BLaER1 treated with 17β-estradiol and CSF1 and Interleukin-3, amounts not matched to agents 10 nM and 100 nM (cell line): ENCODE results near the gene TEX36.
"Not testable (repeated sequence)": the region's sequence is repeated elsewhere in the genome, so short reads cannot be mapped to it uniquely, and the experiment has no call there.

ENCODE experiments used
- H3K27ac ChIP-seq, 11 experiments: shearing (Covaris generic); formaldehyde crosslinking; 2 replicates each; pipeline ENCODE4 v1.8.1; 2022
- H3K27me3 ChIP-seq, 11 experiments: shearing (Covaris generic); formaldehyde crosslinking; 2 replicates each; pipeline ENCODE4 v1.8.1; 2022
- H3K36me3 ChIP-seq, 11 experiments: shearing (Covaris generic); formaldehyde crosslinking; 2 replicates each; pipeline ENCODE4 v1.8.1; 2022
- H3K4me1 ChIP-seq, 10 experiments: shearing (Covaris generic); formaldehyde crosslinking; 2 replicates each; pipeline ENCODE4 v1.8.1; 2022
- H3K4me2 ChIP-seq, 11 experiments: shearing (Covaris generic); formaldehyde crosslinking; 2 replicates each; pipeline ENCODE4 v1.8.1; 2022
- H3K4me3 ChIP-seq, 10 experiments: shearing (Covaris generic); formaldehyde crosslinking; 2 replicates each; pipeline ENCODE4 v1.8.1; 2022
- H3K9ac ChIP-seq, 11 experiments: shearing (Covaris generic); formaldehyde crosslinking; 2 replicates each; pipeline ENCODE4 v1.8.1; 2022
- H3K9me3 ChIP-seq, 11 experiments: shearing (Covaris generic); formaldehyde crosslinking; replicated peaks in 1 of 11; 2 replicates each; pipeline ENCODE4 v1.8.1; 2022
- H4K20me1 ChIP-seq, 11 experiments: shearing (Covaris generic); formaldehyde crosslinking; 2 replicates each; pipeline ENCODE4 v1.8.1; 2022
- Cebpa-rat ChIP-seq, 11 experiments: shearing (Covaris generic); IDR thresholded peaks; 2 replicates each; pipeline ENCODE4 v1.8.1; 2022

TEX36 gene

GRCh38 chr10:125683063-125683462, at the start of gene TEX36:
TSS of gene TEX36 (minus strand) at chr10:125683163. CDS start at chr10:125682989, 174 bp downstream.
- no peaks in the 10 kb centered on the region for H3K36me3 ChIP-seq
- no peak within 1 kb of the TSS for H3K9ac ChIP-seq
- H3K27me3 ChIP-seq = no peaks in the 10 kb centered on the region
- peak within 1 kb of the TSS in 7 of 11 experiments; percentile 45 to 71 (median 57); a peak in 12 of 22 replicates for H3K4me2 ChIP-seq
- H3K4me1 ChIP-seq = peaks cover 12 to 22% (median 16%) of the 10 kb centered on the region in 10 experiments
- TF ChIP-seq Cebpa-rat (IDR thresholded peaks at IDR 0.05) = no peak
- peaks cover 8 to 18% (median 12%) of the 10 kb centered on the region in 11 experiments for H3K9me3 ChIP-seq
- H4K20me1 ChIP-seq = no peaks in the 10 kb centered on the region; a peak in 1 of 22 replicates
- H3K27ac ChIP-seq = peak within 1 kb of the TSS in 1 of 11 experiments; percentile 14; a peak in 1 of 22 replicates
- no peak within 1 kb of the TSS for H3K4me3 ChIP-seq

DNA sequence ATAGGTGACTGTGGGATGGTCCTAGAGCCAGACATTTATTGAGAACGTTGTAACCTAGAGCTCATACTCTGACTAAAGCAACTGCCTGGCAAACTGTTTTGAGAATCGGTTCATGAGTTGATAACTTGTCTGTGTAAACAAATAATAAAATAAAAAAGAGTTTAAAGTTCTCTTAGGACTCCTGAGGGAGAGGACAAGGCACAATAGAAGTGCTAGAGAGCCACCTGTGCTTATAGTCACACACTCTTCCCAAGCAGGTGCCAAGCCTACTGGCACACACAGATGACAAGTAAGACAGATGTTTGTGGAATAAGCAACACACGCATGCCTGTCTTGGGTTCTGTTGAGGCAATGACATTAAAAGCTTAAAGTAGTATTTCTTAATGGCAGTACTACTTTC, 44.5 kb upstream of the TEX36 start:
- TF ChIP-seq Cebpa-rat (IDR thresholded peaks at IDR 0.05) = no peak
- no peak overlapping the region for H3K27ac ChIP-seq
- H3K36me3 ChIP-seq = peaks cover 96 to 100% (median 99%) of the 10 kb centered on the region in 11 experiments

GRCh38 chr10:125726914-125727313, 44.0 kb upstream of the TEX36 start:
- H3K4me3 ChIP-seq = no peak overlapping the region
- H3K27me3 ChIP-seq = no peaks in the 10 kb centered on the region
- H3K9ac ChIP-seq = no peak overlapping the region
- TF ChIP-seq Cebpa-rat (IDR thresholded peaks at IDR 0.05) = no peak
- no peak overlapping the region for H3K27ac ChIP-seq
- peaks cover 0 to 8% (median 3%) of the 10 kb centered on the region in 10 experiments; a peak in 7 of 20 replicates for H3K4me1 ChIP-seq
- H3K9me3 ChIP-seq = no peaks in the 10 kb centered on the region
- H3K4me2 ChIP-seq = no peak overlapping the region
- H3K36me3 ChIP-seq = peaks cover 96 to 100% (median 99%) of the 10 kb centered on the region in 11 experiments
- H4K20me1 ChIP-seq = peaks cover 0 to 6% (median 0%) of the 10 kb centered on the region in 11 experiments; a peak in 1 of 22 replicates

More for the DNA sequence above, 44.5 kb upstream of the TEX36 start:
- Histone ChIP-seq H4K20me1 (peaks cover 0 to 1% (median 0%) of the 10 kb centered on the region in 11 experiments; a peak in 1 of 22 replicates), H3K4me2 (no peak overlapping the region), H3K4me1 (peaks cover 0 to 8% (median 7%) of the 10 kb centered on the region in 10 experiments; a peak in 7 of 20 replicates), H3K4me3 (no peak overlapping the region), H3K9ac (no peak overlapping the region), H3K9me3 (no peaks in the 10 kb centered on the region), H3K27me3 (no peaks in the 10 kb centered on the region)

- Histone ChIP-seq H3K9ac (0 out of 22 replicates have a peak overlapping the region, but pooled peaks of 1 of the 11 experiments have one; percentile 47), H3K27me3 (no peaks in the 10 kb centered on the region), H3K27ac (no peak overlapping the region), H3K4me1 (peaks cover 17 to 29% (median 24%) of the 10 kb centered on the region in 10 experiments), H3K4me2 (no peak overlapping the region), H3K36me3 (peaks cover 64 to 72% (median 68%) of the 10 kb centered on the region in 11 experiments), H4K20me1 (peaks cover 0 to 24% (median 0%) of the 10 kb centered on the region in 11 experiments; a peak in 3 of 22 replicates), H3K4me3 (no peak overlapping the region), H3K9me3 (peaks cover 0 to 2% (median under 1%) of the 10 kb centered on the region in 11 experiments; a peak in 10 of 22 replicates)
- no peak for TF ChIP-seq Cebpa-rat (IDR thresholded peaks at IDR 0.05)
Measured at GRCh38 chr10:125722811-125723210, 39.8 kb upstream of the TEX36 start.

GRCh38 chr10:125721035-125721434, 38.1 kb upstream of the TEX36 start:
- no peak for TF ChIP-seq Cebpa-rat (IDR thresholded peaks at IDR 0.05)
- H3K27me3 ChIP-seq = no peaks in the 10 kb centered on the region
- H3K4me1 ChIP-seq = peaks cover 17 to 29% (median 24%) of the 10 kb centered on the region in 10 experiments
- peaks cover 47 to 54% (median 50%) of the 10 kb centered on the region in 11 experiments for H3K36me3 ChIP-seq
- H3K27ac ChIP-seq = no peak overlapping the region; a peak in 1 of 22 replicates
- H3K4me3 ChIP-seq = peak overlapping the region in 8 of 10 experiments; percentile 88 to 100 (median 97); a peak in 11 of 20 replicates
- H3K4me2 ChIP-seq = peak overlapping the region; percentile 76 to 97 (median 95)
- peaks cover 0 to 24% (median 0%) of the 10 kb centered on the region in 11 experiments; a peak in 3 of 22 replicates for H4K20me1 ChIP-seq
- peak overlapping the region; percentile 4 to 99 (median 98); a peak in 13 of 22 replicates for H3K9ac ChIP-seq
- peaks cover 0 to 9% (median 5%) of the 10 kb centered on the region in 11 experiments; a peak in 14 of 22 replicates for H3K9me3 ChIP-seq

DNA sequence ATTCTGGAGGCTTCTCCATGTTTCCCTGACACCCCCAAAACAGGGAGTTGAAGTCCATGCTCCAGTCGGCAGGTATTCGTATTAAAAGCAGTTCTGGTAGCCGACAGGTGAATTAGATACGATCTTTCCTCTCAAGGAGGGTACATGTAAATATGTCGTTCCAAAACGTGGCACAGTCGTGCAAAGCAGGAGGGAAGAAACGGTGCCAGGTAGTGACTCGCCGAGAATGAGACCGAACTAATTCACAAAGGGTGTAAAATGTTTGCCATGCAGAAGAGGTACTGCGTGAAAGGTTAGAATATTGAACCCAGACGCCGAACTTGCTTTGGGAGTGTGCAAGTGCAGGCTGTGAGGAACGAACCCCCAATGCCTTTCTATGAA, 37.0 kb upstream of the TEX36 start:
- Histone ChIP-seq H4K20me1 (peaks cover 0 to 24% (median 0%) of the 10 kb centered on the region in 11 experiments; a peak in 3 of 22 replicates), H3K4me2 (peak overlapping the region; percentile 76 to 97 (median 95)), H3K9me3 (peaks cover 0 to 9% (median 8%) of the 10 kb centered on the region in 11 experiments; a peak in 14 of 22 replicates), H3K27ac (peak overlapping the region; percentile 91 to 98 (median 94)), H3K27me3 (no peaks in the 10 kb centered on the region), H3K4me1 (peaks cover 17 to 29% (median 24%) of the 10 kb centered on the region in 10 experiments), H3K9ac (peak overlapping the region; percentile 96 to 99 (median 98)), H3K4me3 (peak overlapping the region; percentile 88 to 100 (median 96)), H3K36me3 (peaks cover 38 to 44% (median 40%) of the 10 kb centered on the region in 11 experiments)
- TF ChIP-seq Cebpa-rat (IDR thresholded peaks at IDR 0.05) = no peak

DNA sequence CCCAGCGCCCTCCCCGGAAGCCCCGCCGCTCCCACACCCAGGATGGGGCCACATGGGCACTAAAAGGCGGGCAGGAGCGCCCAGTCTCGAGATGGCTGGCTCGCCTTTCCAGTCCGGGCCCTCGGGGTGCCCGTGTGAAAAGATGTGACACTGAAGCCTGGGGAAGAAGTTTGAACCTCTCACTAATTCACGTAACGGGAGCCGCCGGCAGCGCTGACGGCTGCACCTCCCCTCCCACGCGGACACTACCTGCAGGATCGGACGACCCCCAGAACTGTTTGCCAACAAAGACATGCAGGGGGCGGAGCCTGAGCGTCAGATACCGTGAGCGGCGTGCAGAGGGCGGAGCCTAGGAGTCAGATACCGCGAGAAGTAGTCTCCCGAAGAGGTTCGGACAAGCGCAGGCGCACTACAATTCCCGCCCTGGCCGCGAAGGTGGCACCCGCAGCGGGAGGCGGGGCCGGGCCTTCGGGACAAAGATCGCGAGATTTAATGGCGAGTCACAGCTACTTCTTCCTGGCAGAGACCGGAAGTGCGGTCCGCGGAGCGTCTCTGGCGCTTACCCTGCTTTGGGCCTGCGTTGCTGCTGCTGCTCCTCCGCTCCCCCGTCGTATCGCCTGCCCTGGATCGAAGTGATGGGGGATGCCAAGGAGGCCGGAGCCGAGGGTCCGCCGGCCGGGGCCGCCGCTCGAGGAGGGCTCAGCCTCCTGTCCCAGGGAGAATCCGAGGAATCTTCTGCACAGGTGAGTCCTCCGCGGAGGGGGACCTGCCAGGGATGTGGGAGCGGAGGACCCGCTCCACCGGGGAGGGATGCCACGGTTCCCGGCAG, 36.4 kb upstream of the TEX36 start, which contains the start of gene EDRF1:
EDRF1 (plus strand) TSS at position 537 of the 829 bp plus-strand sequence; CDS start at position 636, 99 bp downstream.
- no peak for TF ChIP-seq Cebpa-rat (IDR thresholded peaks at IDR 0.05)
- H3K27ac ChIP-seq = peak within 1 kb of the TSS; percentile 91 to 98 (median 94)
- peak within 1 kb of the TSS; percentile 88 to 100 (median 96) for H3K4me3 ChIP-seq
- peaks cover 32 to 38% (median 34%) of the 10 kb centered on the region in 11 experiments for H3K36me3 ChIP-seq
- H3K9me3 ChIP-seq = peaks cover 0 to 9% (median 8%) of the 10 kb centered on the region in 11 experiments; a peak in 14 of 22 replicates
- H3K4me1 ChIP-seq = peaks cover 17 to 29% (median 24%) of the 10 kb centered on the region in 10 experiments
- H3K4me2 ChIP-seq = peak within 1 kb of the TSS; percentile 76 to 97 (median 95)
- no peaks in the 10 kb centered on the region for H3K27me3 ChIP-seq
- H4K20me1 ChIP-seq = peaks cover 0 to 24% (median 0%) of the 10 kb centered on the region in 11 experiments; a peak in 3 of 22 replicates
- peak within 1 kb of the TSS; percentile 96 to 99 (median 98) for H3K9ac ChIP-seq

DNA sequence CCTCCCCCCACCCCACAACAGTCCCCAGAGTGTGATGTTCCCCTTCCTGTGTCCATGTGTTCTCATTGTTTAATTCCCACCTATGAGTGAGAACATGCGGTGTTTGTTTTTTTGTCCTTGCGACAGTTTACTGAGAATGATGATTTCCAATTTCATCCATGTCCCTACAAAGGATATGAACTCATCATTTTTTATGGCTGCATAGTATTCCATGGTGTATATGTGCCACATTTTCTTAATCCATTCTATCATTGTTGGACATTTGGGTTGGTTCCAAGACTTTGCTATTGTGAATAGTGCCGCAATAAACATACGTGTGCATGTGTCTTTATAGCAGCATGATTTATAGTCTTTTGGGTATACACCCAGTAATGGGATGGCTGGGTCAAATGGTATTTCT, 31.8 kb upstream of the TEX36 start:
- H4K20me1 ChIP-seq, H3K4me2 ChIP-seq, H3K4me3 ChIP-seq, H3K36me3 ChIP-seq, H3K27ac ChIP-seq, H3K27me3 ChIP-seq, H3K9ac ChIP-seq: not testable (repeated sequence)
- peaks cover 0 to 23% (median 14%) of the 10 kb centered on the region in 11 experiments; a peak in 15 of 22 replicates for H3K9me3 ChIP-seq
- H3K4me1 ChIP-seq = peaks cover 11 to 29% (median 19%) of the 10 kb centered on the region in 10 experiments
